Measurements from ENCODE around the gene SLC39A13.

The SLC39A13 gene

GRCh38 chr11:47435687-47436086 is 27.3 kb downstream of the SLC39A13 start:
- no peak overlapping the region for H3K27ac ChIP-seq
- DNase-seq: no peak
- no peaks in the 10 kb centered on the region for H3K27me3 ChIP-seq (ENCODE audit: insufficient read depth, low read depth, severe bottlenecking)
- no peaks in the 10 kb centered on the region for H3K36me3 ChIP-seq
- H3K9me3 ChIP-seq (ENCODE audit: severe bottlenecking): no peaks in the 10 kb centered on the region
- no peak for TF ChIP-seq CTCF (IDR thresholded peaks at IDR 0.05; ENCODE audit: low read depth, low read length)
- no peak overlapping the region for H3K4me3 ChIP-seq (ENCODE audit: low read depth, low read length)

GRCh38 chr11:47436726-47437125 is 28.3 kb downstream of the SLC39A13 start:
- TF ChIP-seq CTCF (IDR thresholded peaks at IDR 0.05; ENCODE audit: low read depth, low read length): no peak
- H3K36me3 ChIP-seq: no peaks in the 10 kb centered on the region
- no peak for DNase-seq
- H3K9me3 ChIP-seq (ENCODE audit: severe bottlenecking): no peaks in the 10 kb centered on the region
- H3K4me3 ChIP-seq (ENCODE audit: low read depth, low read length): no peak overlapping the region
- no peaks in the 10 kb centered on the region for H3K27me3 ChIP-seq (ENCODE audit: insufficient read depth, low read depth, severe bottlenecking)
- no peak overlapping the region for H3K27ac ChIP-seq

GRCh38 chr11:47437218-47437745 is 28.9 kb downstream of the SLC39A13 start:
- H3K27me3 ChIP-seq (ENCODE audit: insufficient read depth, low read depth, severe bottlenecking): no peaks in the 10 kb centered on the region
- H3K9me3 ChIP-seq (ENCODE audit: severe bottlenecking): no peaks in the 10 kb centered on the region
- no peaks in the 10 kb centered on the region for H3K36me3 ChIP-seq
- H3K27ac ChIP-seq: no peak overlapping the region
- DNase-seq: no peak
- no peak for TF ChIP-seq CTCF (IDR thresholded peaks at IDR 0.05; ENCODE audit: low read depth, low read length)
- H3K4me3 ChIP-seq (ENCODE audit: low read depth, low read length): no peak overlapping the region

- Histone ChIP-seq H3K36me3 (no peaks in the 10 kb centered on the region), H3K27me3 (ENCODE audit: insufficient read depth, low read depth, severe bottlenecking) (no peaks in the 10 kb centered on the region), H3K27ac (no peak overlapping the region), H3K4me3 (ENCODE audit: low read depth, low read length) (no peak overlapping the region), H3K9me3 (ENCODE audit: severe bottlenecking) (no peaks in the 10 kb centered on the region)
- DNase-seq: no peak
- no peak for TF ChIP-seq CTCF (IDR thresholded peaks at IDR 0.05; ENCODE audit: low read depth, low read length)
Observed at GRCh38 chr11:47437746-47438418, 29.5 kb downstream of the SLC39A13 start.

- Histone ChIP-seq H3K4me3 (ENCODE audit: low read depth, low read length) (no peak overlapping the region), H3K27ac (no peak overlapping the region), H3K27me3 (ENCODE audit: insufficient read depth, low read depth, severe bottlenecking) (no peaks in the 10 kb centered on the region), H3K9me3 (ENCODE audit: severe bottlenecking) (no peaks in the 10 kb centered on the region), H3K36me3 (no peaks in the 10 kb centered on the region)
- no peak for TF ChIP-seq CTCF (IDR thresholded peaks at IDR 0.05; ENCODE audit: low read depth, low read length)
- DNase-seq: no peak
Observed at GRCh38 chr11:47438721-47439120, 30.3 kb downstream of the SLC39A13 start.

- Histone ChIP-seq H3K27ac (no peak overlapping the region), H3K27me3 (ENCODE audit: insufficient read depth, low read depth, severe bottlenecking) (no peaks in the 10 kb centered on the region), H3K36me3 (no peaks in the 10 kb centered on the region), H3K4me3 (ENCODE audit: low read depth, low read length) (no peak overlapping the region), H3K9me3 (ENCODE audit: severe bottlenecking) (no peaks in the 10 kb centered on the region)
- DNase-seq: no peak
- no peak for TF ChIP-seq CTCF (IDR thresholded peaks at IDR 0.05; ENCODE audit: low read depth, low read length)
Observed at GRCh38 chr11:47440054-47440476, 31.7 kb downstream of the SLC39A13 start.
